ENCODE results near the gene GPHN. TPM values are rescaled to one million over a fixed set of nuclear protein-coding genes. Genes with fewer than 3 reads are reported as not detected.
A peak's percentile ranks its signal among the peaks of the same experiment; 100 is the strongest.

Gene GPHN
- total RNA-seq, 1 donor from 2014 or later, result 11.8 TPM

DNA sequence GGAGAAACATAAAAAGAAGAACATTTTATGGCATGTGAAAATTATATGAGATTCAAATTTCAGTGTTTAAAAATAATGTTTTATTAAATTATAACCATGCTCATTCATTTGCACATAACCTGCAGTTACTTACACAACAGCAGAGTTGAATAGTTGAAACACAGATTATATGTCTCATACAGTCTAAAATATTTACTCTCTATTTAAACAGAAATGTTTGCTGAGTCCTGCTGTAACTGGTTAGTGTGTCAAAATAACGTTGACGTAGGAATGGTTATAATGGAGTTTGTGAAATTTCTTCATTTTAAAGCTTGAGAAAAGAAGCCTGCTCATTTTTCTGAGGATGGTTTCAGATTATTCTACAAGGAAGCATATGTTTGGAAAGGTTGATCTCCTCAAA, 484.8 kb downstream of the GPHN start:
- no peaks in the 10 kb centered on the region for H3K27me3 ChIP-seq (ENCODE audit: control insufficient read depth, insufficient read depth, low read length)
- H3K36me3 ChIP-seq (ENCODE audit: control insufficient read depth, insufficient read depth, low read length), result no peaks in the 10 kb centered on the region
- TF ChIP-seq, protein P1, sequence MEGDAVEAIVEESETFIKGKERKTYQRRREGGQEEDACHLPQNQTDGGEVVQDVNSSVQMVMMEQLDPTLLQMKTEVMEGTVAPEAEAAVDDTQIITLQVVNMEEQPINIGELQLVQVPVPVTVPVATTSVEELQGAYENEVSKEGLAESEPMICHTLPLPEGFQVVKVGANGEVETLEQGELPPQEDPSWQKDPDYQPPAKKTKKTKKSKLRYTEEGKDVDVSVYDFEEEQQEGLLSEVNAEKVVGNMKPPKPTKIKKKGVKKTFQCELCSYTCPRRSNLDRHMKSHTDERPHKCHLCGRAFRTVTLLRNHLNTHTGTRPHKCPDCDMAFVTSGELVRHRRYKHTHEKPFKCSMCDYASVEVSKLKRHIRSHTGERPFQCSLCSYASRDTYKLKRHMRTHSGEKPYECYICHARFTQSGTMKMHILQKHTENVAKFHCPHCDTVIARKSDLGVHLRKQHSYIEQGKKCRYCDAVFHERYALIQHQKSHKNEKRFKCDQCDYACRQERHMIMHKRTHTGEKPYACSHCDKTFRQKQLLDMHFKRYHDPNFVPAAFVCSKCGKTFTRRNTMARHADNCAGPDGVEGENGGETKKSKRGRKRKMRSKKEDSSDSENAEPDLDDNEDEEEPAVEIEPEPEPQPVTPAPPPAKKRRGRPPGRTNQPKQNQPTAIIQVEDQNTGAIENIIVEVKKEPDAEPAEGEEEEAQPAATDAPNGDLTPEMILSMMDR (IDR thresholded peaks at IDR 0.05; ENCODE audit: insufficient read depth, low read length, severe bottlenecking), result no peak
- DNase-seq (ENCODE audit: low read depth), result no peak
- H3K4me3 ChIP-seq (ENCODE audit: low read depth, low read length), result no peak overlapping the region
- no peak for FAIRE-seq

DNA sequence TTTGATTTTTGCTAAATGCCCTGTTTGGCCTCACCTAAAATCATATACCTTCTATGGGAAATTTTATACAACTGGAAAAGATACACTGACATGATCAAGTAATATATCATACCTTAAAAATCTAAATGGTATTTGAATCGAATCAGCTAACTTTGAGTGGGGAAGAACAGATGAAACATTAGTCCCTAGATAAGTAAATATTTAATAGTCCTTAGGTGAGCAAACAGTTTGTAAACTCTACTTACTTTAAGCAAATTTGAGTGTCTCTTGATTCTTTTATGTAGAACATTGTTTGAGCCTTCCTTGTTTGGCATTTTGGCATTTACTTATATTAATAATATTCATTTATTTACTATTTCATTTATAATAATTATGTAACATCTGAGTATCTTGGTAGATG, 485.6 kb downstream of the GPHN start:
- H3K4me3 ChIP-seq (ENCODE audit: low read depth, low read length), result no peak overlapping the region
- TF ChIP-seq, protein P1 (IDR thresholded peaks at IDR 0.05; ENCODE audit: insufficient read depth, low read length, severe bottlenecking), result no peak
- FAIRE-seq (no peak), DNase-seq (ENCODE audit: low read depth) (no peak)
- H3K36me3 ChIP-seq (ENCODE audit: control insufficient read depth, insufficient read depth, low read length), result no peaks in the 10 kb centered on the region
- no peaks in the 10 kb centered on the region for H3K27me3 ChIP-seq (ENCODE audit: control insufficient read depth, insufficient read depth, low read length)

DNA sequence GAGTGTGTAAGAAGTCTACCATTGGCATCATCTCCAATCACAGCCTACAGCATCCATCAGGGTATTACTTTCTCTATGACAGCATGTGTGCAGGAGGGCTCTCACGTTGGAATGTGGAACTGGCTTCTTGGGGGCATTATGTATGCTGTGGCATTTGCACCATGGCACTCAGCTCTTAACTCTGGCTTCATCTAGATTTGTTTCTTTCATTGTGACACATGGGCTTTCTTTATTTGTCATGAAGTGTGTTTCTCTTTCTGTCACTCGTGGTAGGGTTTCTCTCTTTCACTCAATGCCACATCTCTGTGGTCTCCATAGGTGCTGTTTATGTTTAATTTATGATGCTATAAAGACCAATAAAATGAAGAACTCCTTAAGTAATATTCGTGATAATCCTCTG, 490.1 kb downstream of the GPHN start:
- no peak overlapping the region for H3K4me3 ChIP-seq (ENCODE audit: low read depth, low read length)
- H3K27me3 ChIP-seq (ENCODE audit: control insufficient read depth, insufficient read depth, low read length), result no peaks in the 10 kb centered on the region
- TF ChIP-seq, protein P1 (IDR thresholded peaks at IDR 0.05; ENCODE audit: insufficient read depth, low read length, severe bottlenecking), result no peak
- H3K36me3 ChIP-seq (ENCODE audit: control insufficient read depth, insufficient read depth, low read length), result no peaks in the 10 kb centered on the region
- DNase-seq (ENCODE audit: low read depth) (no peak), FAIRE-seq (no peak)

DNA sequence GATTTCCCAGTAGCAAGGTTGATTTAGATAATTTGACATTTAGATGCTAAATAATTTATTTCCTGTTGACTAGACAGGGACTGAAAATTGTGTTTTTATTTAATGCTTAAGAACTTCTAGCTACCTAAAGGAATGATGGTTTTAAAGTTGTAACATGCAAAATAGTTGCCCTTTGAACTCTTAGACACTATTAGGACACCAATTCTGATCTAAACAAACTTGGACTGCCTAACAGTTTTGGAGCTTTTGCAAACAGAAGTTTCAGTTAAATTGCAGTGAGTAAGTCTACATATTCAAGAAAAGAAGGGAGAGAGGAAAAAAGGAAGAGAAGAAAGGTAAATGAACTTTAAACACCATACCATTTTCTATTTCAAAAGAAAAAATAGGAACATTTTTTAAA, 492.0 kb downstream of the GPHN start:
- FAIRE-seq (no peak), DNase-seq (ENCODE audit: low read depth) (no peak)
- no peaks in the 10 kb centered on the region for H3K27me3 ChIP-seq (ENCODE audit: control insufficient read depth, insufficient read depth, low read length)
- H3K36me3 ChIP-seq (ENCODE audit: control insufficient read depth, insufficient read depth, low read length), result no peaks in the 10 kb centered on the region
- TF ChIP-seq, protein P1 (IDR thresholded peaks at IDR 0.05; ENCODE audit: insufficient read depth, low read length, severe bottlenecking), result no peak
- no peak overlapping the region for H3K4me3 ChIP-seq (ENCODE audit: low read depth, low read length)

DNA sequence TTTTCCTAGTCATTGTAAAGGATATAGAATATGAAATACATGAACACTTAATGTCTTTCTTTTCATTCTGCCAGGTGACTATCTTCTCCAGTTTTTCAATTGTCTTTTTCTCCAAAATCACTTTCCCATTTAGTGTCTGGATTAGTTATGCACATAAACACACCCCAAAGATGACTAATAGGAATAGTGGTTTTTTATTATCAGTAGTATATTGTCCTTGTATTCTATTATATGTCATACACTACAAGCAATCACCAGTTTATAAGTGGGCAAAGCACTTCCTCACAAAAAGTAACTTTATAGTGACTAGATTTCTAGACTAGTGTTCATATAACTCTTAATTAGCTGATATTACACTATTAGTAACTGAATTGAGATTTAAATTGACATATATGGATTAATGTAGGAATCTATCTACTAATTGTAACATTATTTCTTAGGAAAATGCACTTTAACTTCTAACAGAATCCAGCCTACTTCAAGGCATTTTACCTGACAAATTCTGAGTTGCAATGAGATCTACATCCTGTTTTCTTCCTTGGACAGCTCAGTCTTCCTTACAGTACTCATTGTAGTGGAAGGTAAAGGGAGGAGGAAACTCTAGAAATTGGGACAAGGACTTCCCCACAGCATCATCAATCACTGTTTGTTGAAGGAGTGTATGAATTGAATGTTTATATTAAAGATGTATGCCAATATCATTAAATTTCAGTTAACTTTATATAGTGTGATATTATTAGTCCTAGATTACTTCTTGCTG, 495.2 kb downstream of the GPHN start:
- TF ChIP-seq, protein P1 (IDR thresholded peaks at IDR 0.05; ENCODE audit: insufficient read depth, low read length, severe bottlenecking), result no peak
- FAIRE-seq (no peak), DNase-seq (ENCODE audit: low read depth) (peak; percentile 2)
- Histone ChIP-seq H3K36me3 (ENCODE audit: control insufficient read depth, insufficient read depth, low read length) (no peaks in the 10 kb centered on the region), H3K27me3 (ENCODE audit: control insufficient read depth, insufficient read depth, low read length) (no peaks in the 10 kb centered on the region), H3K4me3 (ENCODE audit: low read depth, low read length) (no peak overlapping the region)

DNA sequence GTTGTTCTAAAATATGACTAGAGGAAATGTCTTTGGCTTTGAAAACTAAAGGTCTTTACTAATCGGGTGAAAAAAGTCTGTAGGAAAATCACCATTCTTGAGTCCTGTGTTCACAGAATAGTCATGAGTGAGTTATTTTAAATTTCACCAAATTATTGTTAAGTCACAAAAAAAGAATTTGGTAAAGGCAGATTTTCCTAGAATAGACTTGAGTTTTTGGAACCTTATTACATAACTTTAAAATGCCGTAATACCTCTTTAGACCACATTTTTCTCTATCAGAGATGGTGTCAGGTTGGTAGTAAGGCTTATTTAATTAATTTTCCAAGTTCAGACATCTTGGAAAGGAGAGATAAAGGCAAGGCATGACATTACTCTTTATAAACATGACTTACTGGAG, 496.6 kb downstream of the GPHN start:
- no peak for FAIRE-seq
- TF ChIP-seq, protein P1 (IDR thresholded peaks at IDR 0.05; ENCODE audit: insufficient read depth, low read length, severe bottlenecking), result no peak
- no peak overlapping the region for H3K4me3 ChIP-seq (ENCODE audit: low read depth, low read length)
- DNase-seq (ENCODE audit: low read depth), result no peak
- no peaks in the 10 kb centered on the region for H3K36me3 ChIP-seq (ENCODE audit: control insufficient read depth, insufficient read depth, low read length)
- no peaks in the 10 kb centered on the region for H3K27me3 ChIP-seq (ENCODE audit: control insufficient read depth, insufficient read depth, low read length)
